GM18502 (cell line): ENCODE data around the gene KRI1.

Experiments used
- ATAC-seq: cut with Tn5 transposase; IDR thresholded peaks from one replicate; pipeline ENCODE4 v1.9.1; 2021; ENCODE audit warnings: mild to moderate bottlenecking; ENCODE audit not compliant: unreplicated experiment, poor library complexity

KRI1 gene

DNA sequence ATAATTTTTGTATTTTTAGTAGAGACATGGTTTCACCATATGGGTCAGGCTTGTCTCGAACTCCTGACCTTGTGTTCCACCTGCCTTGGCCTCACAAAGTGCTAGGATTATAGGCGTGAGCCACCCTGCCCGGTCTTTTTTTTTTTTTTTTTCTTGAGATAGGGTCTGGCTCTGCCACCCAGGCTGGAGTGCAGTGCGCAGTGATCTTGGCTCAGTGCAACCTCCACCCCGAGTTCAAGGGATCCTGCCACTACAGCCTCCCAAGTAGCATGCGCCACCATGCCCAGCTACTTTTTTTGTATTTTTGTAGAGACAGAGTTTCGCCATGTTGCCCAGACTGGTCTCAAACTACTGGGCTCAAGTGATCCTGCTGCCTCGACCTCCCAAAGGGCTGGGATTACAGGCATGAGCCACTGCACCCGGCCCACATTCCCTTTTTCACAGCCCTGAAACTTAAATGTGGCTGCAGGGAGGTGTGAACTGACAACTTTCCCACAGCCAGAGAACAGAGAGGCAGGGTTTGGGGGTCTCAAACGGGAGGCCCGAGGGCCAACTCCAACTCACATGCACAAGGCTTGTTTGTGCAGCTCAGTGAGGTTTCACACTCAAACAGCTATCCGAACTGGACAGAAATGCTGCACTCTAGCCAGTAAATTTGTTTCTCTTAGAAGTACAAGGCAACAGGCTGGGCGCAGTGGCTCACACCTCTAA, 44.2 kb downstream of the KRI1 start:
- ATAC-seq = no peak

DNA sequence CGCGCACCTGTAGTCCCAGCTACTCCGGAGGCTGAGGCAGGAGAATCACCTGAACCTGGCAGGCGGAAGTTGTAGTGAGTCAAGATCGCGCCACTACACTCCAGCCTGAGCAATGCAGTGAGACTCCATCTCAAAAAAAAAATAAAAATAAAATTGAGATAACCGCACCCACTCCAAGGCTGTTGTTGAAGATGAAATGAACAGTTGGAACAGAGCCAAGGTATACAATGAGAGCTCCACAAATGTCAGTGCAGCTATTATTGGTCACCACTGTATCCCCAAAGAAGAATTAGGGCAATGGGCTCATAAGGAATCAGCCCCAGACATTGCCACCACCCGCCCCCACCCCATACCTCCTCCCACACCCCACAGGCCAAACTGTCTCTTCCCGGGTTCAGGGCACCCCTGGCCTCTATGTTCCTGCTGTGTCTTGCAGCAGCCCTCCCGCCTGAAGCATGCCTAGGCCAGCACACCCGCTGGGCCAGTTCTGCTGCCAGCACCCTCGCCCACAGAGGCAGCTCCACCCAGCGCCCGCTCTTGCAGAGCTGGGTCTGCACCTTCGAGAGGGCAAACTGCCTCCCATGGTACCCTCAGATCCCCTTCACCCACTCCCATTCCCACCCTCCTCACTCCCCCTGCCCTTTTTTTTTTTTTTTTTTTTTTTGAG, 45.0 kb downstream of the KRI1 start:
- ATAC-seq = no peak

DNA sequence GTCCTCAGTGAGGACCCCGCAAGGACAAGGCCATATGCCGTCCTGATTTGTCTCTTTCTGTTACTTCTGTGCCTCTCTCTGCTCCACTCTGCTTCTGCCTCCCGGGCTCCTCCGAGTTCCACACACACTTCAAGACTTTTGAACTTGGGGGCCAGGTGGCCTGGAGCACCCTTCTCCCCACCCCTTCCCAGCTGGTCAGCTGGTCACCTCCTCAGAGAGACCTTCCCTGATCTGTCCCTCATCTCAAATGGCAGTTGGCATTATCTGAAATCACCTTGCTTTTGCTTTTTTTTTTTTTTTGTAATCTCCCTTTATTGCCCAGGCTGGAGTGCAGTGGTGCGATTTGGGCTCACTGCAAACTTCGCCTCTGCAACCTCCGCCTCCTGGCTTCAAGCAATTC, 46.4 kb downstream of the KRI1 start:
- no peak for ATAC-seq

DNA sequence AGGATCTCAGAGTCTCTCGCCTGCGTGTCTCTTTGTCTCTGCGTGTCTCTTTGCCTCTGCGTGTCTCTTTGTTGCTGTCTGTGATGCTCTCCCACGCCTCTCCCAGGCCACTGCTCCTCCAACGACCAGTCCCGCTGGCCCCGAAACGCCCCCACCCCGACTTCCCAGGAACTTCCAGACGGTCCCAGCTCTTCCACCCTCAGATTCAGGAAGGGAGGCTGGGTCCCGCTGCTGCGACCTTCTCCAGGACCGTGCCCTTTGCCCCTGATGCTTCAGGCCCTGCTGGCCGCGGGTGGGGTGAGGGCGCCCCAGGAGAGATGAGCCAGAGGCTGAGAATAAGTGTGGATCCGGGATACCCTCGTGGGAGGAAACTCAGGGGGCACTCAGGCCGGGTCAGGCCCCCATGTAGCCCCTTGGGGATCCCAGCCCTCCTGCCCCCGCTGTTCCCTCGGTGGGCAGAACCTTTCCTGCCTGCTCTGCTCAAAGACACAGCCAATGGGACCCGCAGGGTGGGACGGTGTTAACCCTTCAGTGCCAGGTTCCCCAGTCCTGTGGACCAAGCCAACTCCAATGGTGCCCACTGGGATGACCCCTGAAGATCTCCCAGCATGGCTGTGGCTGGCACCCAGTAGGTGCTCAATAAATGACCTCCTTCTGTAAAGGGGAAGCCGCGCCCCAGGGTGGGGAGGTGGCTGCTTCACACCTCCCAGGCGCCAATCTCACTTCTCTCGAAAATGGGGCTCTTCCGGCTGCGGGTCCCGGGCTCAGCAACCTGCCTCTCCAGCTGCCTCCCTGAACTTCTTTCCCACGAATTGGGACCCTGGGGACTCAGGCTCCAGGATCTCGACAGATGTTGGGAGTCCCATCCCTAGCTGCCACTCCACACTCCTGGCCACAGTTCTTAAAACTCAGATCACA, 47.1 kb downstream of the KRI1 start:
- no peak for ATAC-seq

DNA sequence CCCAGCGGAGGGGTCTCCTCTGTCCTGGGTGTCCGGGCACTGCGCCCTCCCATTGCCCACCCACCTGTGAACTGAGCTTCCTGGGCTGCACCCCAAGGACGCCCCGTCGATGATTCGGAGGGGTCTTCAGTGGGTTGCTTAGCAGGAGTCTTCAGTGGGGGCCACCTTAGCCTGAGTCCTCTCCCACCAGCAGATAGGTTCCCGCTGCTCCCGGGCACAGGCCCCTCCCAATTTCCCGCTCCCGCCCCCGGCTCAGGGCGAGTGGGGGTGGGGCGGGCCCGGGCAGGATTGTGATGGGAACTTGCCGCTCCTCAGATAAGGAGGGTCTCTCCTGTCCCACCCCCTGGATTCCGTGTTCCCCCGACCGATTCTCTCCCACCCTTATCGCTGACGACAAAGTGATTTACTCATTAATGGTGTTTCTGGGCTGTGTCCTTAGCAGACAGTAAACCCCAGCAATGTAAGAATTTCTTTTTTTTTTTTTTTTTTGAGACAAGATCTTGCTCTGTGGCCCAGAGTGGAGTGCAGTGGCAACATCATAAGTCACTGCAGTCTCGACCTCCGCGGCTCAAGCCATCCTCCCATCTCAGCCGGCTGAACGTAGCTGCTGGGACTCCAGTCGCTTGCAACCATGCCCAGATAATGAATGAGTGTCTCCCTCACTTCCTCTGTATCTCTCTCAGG, 47.9 kb downstream of the KRI1 start:
- no peak for ATAC-seq

DNA sequence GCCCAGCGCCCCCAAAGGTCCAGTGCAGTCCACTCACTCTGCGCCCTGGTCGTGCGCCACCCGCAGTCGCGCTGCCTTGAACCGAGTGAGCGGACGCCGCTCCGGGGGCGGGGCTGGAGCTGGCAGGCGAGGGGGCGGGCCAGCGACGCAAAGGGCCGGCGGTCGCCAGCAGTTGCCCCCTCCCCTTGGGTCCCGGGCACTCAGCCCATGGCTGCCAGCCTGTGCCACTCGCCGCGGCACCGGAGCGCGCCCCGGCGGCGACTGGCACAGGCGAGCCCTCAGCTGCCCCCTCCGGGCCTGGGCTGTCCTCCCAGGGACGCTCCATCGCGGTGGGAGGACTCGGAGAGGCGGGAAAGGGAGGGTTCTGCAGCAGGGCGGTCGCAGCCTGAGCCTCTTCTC, 48.5 kb downstream of the KRI1 start, which contains the start of gene S1PR5:
TSS of gene S1PR5 (minus strand) at position 87 of the 399 bp plus-strand sequence. CDS start 2,436 bp downstream, outside the sequence.
- ATAC-seq = no peak

DNA sequence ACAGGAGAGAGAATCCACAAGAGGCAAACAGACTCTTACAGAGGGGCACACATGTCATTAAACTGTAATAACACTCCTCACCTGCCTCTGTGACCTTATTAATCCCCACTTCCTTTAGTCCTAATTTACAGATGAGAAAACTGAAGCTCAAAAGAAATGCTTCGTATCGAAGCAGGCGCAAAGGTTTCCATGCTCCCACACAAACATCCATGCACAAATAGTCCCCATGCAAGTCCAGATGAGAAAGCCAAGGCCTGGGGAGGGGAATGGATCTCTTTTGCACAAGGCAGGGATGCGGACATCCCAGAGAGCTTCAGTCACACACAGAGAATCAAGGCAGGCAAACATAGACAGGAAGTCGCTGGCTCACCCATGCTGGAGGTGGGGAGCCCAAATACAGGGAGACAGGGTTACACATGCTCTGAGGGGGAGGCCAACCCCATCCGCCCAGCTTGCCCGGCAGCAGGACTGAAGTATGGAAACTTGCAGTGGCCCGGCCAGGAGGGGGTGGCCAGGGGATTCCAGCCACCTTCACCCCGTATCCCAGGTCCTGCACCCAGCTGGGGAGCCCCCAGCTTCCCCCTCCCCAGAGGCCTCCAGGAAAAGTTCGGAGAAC, 49.0 kb downstream of the KRI1 start:
- no peak for ATAC-seq

DNA sequence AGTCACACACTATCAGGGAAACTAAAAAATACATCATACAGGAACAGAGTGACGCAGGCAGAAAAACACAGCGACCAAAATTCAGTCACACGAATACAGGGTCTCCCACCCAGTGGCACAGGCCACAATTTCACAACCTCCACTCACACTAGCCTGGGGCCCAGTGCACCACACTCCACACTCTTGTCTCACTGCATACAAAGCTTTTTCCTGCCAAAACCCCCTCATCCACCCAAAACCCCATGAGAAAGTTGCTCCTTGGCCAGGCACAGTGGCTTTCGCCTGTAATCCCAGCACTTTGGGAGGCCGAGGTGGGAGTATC, 49.8 kb downstream of the KRI1 start:
- no peak for ATAC-seq

DNA sequence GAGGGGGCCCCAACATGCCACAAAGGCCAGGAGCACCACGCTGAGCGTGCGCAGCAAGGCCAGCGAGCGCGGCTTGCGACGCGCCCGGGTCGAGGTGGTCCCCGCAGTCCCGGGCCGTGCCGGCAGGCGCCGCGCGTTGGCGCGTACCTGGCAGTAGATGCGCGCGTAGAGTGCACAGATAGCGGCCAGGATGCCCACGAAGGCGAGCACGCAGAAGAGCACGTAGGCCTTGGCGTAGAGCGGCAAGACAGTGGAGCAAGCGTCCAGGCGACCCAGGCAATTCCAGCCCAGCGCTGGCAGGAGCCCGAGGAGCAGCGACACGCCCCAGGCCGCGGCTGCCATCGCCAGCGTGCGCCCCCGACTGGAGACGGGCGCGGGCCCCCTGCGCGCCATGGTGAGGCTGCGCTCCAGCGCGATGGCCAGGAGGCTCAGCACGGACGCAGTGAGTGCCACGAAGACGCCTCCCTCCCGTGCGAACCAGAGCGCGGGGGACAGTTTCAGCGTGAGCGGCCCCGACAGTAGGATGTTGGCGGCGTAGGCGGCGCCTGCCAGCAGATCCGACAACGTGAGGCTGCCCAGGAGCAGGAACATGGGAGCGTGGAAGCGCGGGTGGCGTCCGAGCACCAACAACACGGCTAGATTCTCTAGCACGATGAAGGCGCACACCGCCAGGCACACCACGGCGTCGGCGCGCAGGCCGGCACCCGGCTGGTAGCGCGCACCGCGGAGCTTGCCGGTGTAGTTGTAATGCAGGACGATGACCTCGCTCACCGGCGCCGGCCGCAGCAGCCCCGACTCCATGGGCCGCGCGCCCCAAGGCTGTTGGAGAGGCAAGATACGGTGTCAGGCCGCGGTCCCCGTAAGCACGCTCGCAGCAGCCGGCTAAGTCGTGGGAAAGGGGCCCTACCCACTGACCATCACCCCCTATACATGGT, 51.3 kb downstream of the KRI1 start:
- no peak for ATAC-seq

DNA sequence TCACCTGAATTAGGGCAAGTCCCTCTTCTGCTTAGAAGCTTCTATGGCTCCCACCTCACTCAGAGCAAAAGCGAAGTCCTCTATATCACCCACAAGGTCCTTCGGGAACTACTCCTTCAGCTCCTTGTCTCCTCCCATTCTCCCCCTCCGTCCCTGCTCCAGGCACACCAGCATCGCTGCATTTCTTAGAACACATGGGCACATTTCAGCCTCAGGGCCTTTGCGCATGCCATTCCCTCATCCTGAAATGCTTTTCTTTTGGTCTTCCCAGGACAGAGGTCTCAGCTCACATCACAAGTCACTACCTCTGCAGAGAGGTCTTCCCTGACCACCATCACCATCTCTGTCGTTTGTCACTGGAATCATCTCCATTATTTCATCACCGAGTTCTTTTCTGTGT, 52.6 kb downstream of the KRI1 start:
- no peak for ATAC-seq

DNA sequence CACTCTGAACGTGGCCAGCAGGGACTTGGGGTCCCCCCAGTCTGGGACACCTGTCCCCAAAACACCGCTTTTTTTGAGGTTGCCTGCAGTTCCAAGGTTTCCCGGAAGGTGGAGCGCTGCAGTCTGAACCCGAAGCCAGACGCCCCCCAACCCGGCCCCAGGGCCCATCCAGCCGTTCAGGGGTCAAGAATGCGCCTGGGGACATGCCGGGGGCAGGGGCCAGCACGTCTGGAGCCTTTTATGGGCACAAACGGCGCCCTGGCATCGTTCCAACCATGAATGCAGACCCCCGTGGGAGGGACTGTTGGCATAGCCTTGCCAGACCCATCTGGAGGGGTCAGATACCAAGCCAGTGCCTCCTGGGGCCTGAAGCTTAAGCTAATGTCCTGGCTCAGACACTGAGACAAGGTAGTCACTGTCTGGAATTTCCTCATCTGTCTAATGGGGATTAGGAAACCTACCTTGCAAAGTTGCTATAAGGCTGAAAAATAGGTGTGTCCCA, 55.5 kb downstream of the KRI1 start:
- ATAC-seq = no peak

DNA sequence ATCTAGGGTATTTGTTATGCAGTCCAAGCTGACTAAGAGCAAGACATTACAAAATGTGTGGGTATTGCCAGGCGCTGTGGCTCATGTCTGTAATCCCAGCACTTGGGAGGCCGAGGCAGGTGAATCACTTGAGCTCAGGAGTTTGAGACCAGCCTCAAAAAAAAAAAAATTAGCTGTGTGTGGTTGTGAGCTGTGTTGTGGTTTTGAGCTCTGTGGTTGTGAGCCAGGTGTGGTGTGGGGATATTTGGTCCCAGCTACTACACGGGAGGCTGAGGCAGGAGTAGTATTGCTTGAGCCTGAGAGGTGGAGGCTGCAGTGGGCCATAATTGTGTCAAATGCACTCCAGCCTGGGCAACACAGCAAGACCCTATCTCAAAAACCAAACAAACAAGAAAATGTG, 57.1 kb downstream of the KRI1 start:
- no peak for ATAC-seq

DNA sequence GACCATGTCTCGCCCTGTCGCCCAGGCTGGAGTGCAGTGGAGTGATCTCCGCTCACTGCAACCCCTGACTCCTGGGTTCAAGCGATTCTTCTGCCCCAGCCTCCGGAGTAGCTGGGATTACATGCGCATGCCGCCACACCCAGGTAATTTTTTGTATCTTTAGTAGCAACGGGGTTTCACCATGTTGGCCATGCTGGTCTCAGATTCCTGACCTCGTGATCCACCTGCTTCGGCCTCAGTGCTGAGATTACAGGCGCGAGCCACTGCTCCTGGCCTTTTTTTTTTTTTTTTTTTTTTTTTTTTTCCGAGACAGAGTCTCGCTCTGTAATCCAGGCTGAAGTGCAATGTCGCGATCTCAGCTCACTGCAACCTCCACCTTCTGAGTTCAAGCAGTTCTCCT, 57.8 kb downstream of the KRI1 start:
- ATAC-seq = no peak

DNA sequence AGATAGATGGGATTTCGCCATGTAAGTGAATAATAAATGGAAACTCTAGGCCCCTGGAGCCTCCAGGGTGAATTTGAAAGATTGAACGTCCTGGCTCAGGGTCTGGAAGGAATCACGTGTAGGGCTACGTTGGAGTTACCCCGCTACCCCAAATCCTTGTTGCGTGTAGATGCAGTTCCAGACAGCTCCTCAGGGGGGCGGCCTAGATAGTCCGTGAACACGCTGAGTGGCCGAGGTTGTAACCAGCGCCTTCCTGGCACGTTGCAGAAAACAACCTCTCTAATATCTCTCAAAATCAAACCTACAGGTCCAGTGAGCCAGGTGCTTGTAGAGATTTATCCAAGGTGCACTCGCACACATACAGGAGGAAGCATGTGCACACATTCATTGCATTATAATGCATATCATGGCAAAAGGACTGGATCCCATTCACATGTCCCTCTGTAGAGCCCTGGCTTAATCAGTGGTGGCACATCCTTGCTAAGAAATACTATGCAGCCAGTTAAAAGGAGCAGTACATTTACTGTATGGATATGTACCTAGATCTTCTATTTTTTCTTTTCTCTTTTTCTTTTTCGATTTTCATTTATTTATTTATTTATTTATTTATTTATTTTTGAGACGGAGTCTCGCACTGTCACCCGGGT, 60.1 kb downstream of the KRI1 start:
- ATAC-seq = no peak
